Measurements from ENCODE around the gene VEGFB.

- TF ChIP-seq, protein P1, sequence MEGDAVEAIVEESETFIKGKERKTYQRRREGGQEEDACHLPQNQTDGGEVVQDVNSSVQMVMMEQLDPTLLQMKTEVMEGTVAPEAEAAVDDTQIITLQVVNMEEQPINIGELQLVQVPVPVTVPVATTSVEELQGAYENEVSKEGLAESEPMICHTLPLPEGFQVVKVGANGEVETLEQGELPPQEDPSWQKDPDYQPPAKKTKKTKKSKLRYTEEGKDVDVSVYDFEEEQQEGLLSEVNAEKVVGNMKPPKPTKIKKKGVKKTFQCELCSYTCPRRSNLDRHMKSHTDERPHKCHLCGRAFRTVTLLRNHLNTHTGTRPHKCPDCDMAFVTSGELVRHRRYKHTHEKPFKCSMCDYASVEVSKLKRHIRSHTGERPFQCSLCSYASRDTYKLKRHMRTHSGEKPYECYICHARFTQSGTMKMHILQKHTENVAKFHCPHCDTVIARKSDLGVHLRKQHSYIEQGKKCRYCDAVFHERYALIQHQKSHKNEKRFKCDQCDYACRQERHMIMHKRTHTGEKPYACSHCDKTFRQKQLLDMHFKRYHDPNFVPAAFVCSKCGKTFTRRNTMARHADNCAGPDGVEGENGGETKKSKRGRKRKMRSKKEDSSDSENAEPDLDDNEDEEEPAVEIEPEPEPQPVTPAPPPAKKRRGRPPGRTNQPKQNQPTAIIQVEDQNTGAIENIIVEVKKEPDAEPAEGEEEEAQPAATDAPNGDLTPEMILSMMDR (IDR thresholded peaks at IDR 0.05; ENCODE audit: low read depth, low read length): peak; percentile 34
- TF ChIP-seq EZH2phosphoT487 (IDR thresholded peaks at IDR 0.05; ENCODE audit: low read depth): no peak
These were observed 8.5 kb upstream of the VEGFB start, which contains the start of the genes NUDT22 and TRPT1 for GRCh38 chr11:64225608-64226506.
